Gastrocnemius medialis (tissue), 4 donors: ENCODE measurements around the gene TNIK. TPM values are rescaled to one million over a fixed set of nuclear protein-coding genes. Genes with fewer than 3 reads are reported as not detected.

ENCODE experiments used
- ATAC-seq, 2 donors: fragments of 150-250 bp; one replicate each; pipeline ENCODE4 v1.9.1; 2016
- DNase-seq, 2 donors: peaks; one replicate each; pipeline ENCODE4 v3.0.0-alpha.2; 2019
- H3K27ac ChIP-seq, 4 donors: fragments of 200-600 bp; sonication (generic); 1 replicate in 1 of 4; 2 replicates in 3 of 4; pipeline ENCODE4 v1.5.1; 2016 to 2018; ENCODE audit warnings: mild to moderate bottlenecking in 2 of 4, moderate library complexity in 1 of 4
- H3K27me3 ChIP-seq, 3 donors: fragments of 200-600 bp; sonication (generic) in 2 of 3; 1 replicate in 1 of 3; 2 replicates in 2 of 3; pipeline versions ENCODE4 v1.5.1 to v1.6.0; 2016 to 2019; ENCODE audit warnings: mild to moderate bottlenecking in 1 of 3, moderate library complexity in 1 of 3
- H3K36me3 ChIP-seq, 2 donors: fragments of 200-600 bp; sonication (generic) in 1 of 2; one replicate each; pipeline ENCODE4 v1.5.1; 2017 to 2018
- H3K4me1 ChIP-seq, 2 donors: fragments of 200-600 bp; sonication (generic) in 1 of 2; one replicate each; pipeline ENCODE4 v1.5.1; 2016 to 2017; ENCODE audit warnings: mild to moderate bottlenecking in 2 of 2
- H3K4me3 ChIP-seq, 4 donors: fragments of 200-600 bp; sonication (generic) in 3 of 4; 1 replicate in 1 of 4; 2 replicates in 3 of 4; pipeline ENCODE4 v1.5.1; 2016 to 2019; ENCODE audit warnings: mild to moderate bottlenecking in 2 of 4
- H3K9me3 ChIP-seq, 3 donors: fragments of 200-600 bp; sonication (generic) in 2 of 3; 1 replicate in 1 of 3; 2 replicates in 2 of 3; pipeline ENCODE4 v1.5.1; 2016 to 2019
- POLR2A ChIP-seq, 2 donors: fragments of 450-650 bp; IDR thresholded peaks; one replicate each; pipeline ENCODE4 v1.6.1; 2017; ENCODE audit warnings: antibody characterized with exemption in 2 of 2, mild to moderate bottlenecking in 2 of 2, moderate library complexity in 2 of 2
- in situ Hi-C, 4 donors: fragments of 200-750 bp; cut with MboI; loops; one replicate each; pipeline versions ENCODE4 v1.15.0 to v1.8.0; 2017; ENCODE audit warnings: low sequenced_read_pairs in 4 of 4
- intact Hi-C: fragments of 100-400 bp; cut with DNase I; formaldehyde crosslinking; loops from one replicate; pipeline ENCODE4 v1.15.1; 2023; ENCODE audit warnings: low total_unique reads
- total RNA-seq, 4 donors: library from RNA; depleted of rRNA; stranded (reverse); fragments of >200 nt; gene quantifications; one replicate each; pipeline versions ENCODE4 v1.1.0 to v1.2.3, GENCODE V29; 2016
- TF ChIP-seq, protein P1 (sequence below), 5 experiments: fragments of 450-650 bp in 3 of 5; fragments of 200-600 bp in 2 of 5; sonication (generic) in 2 of 5; IDR thresholded peaks in 4 of 5; conservative IDR thresholded peaks in 1 of 5; 1 replicate in 4 of 5; 2 replicates in 1 of 5; pipeline ENCODE4 v1.5.1; 2016 to 2019; ENCODE audit warnings: antibody characterized with exemption in 5 of 5, mild to moderate bottlenecking in 3 of 5, moderate library complexity in 3 of 5

The TNIK gene
- total RNA-seq, 4 donors from 2014 or later: 5.2 to 19.7 (median 10.6) TPM

- H3K27ac ChIP-seq: no peak overlapping the region
- H3K4me3 ChIP-seq: no peak overlapping the region
- DNase-seq (no peak), ATAC-seq (no peak)
- TF ChIP-seq, protein P1, sequence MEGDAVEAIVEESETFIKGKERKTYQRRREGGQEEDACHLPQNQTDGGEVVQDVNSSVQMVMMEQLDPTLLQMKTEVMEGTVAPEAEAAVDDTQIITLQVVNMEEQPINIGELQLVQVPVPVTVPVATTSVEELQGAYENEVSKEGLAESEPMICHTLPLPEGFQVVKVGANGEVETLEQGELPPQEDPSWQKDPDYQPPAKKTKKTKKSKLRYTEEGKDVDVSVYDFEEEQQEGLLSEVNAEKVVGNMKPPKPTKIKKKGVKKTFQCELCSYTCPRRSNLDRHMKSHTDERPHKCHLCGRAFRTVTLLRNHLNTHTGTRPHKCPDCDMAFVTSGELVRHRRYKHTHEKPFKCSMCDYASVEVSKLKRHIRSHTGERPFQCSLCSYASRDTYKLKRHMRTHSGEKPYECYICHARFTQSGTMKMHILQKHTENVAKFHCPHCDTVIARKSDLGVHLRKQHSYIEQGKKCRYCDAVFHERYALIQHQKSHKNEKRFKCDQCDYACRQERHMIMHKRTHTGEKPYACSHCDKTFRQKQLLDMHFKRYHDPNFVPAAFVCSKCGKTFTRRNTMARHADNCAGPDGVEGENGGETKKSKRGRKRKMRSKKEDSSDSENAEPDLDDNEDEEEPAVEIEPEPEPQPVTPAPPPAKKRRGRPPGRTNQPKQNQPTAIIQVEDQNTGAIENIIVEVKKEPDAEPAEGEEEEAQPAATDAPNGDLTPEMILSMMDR (IDR thresholded peaks at IDR 0.05 in 4 of 5, conservative IDR thresholded peaks at IDR 0.05 in 1 of 5): no peak
- TF ChIP-seq POLR2A (IDR thresholded peaks at IDR 0.05): no peak
- in situ Hi-C loops (no loop called here), intact Hi-C loops (no loop called here)
- peaks cover 0 to 5% of the 10 kb centered on the region in 2 donors for H3K36me3 ChIP-seq
- H3K27me3 ChIP-seq: no peaks in the 10 kb centered on the region
- no peaks in the 10 kb centered on the region for H3K9me3 ChIP-seq
- peaks cover 0 to 8% of the 10 kb centered on the region in 2 donors for H3K4me1 ChIP-seq
Observed at GRCh38 chr3:171092467-171092911, 367.7 kb downstream of the TNIK start.

- ATAC-seq (no peak), DNase-seq (no peak)
- Histone ChIP-seq H3K27ac (no peak overlapping the region), H3K27me3 (no peaks in the 10 kb centered on the region), H3K4me3 (no peak overlapping the region), H3K4me1 (peaks cover 0 to 6% of the 10 kb centered on the region in 2 donors), H3K36me3 (peaks cover 0 to 10% of the 10 kb centered on the region in 2 donors), H3K9me3 (no peaks in the 10 kb centered on the region)
- intact Hi-C loops (no loop called here), in situ Hi-C loops (no loop called here)
- TF ChIP-seq POLR2A (IDR thresholded peaks at IDR 0.05): no peak
- TF ChIP-seq, protein P1 (IDR thresholded peaks at IDR 0.05 in 4 of 5, conservative IDR thresholded peaks at IDR 0.05 in 1 of 5): no peak
Observed at GRCh38 chr3:171090321-171090720, 369.9 kb downstream of the TNIK start.

DNA sequence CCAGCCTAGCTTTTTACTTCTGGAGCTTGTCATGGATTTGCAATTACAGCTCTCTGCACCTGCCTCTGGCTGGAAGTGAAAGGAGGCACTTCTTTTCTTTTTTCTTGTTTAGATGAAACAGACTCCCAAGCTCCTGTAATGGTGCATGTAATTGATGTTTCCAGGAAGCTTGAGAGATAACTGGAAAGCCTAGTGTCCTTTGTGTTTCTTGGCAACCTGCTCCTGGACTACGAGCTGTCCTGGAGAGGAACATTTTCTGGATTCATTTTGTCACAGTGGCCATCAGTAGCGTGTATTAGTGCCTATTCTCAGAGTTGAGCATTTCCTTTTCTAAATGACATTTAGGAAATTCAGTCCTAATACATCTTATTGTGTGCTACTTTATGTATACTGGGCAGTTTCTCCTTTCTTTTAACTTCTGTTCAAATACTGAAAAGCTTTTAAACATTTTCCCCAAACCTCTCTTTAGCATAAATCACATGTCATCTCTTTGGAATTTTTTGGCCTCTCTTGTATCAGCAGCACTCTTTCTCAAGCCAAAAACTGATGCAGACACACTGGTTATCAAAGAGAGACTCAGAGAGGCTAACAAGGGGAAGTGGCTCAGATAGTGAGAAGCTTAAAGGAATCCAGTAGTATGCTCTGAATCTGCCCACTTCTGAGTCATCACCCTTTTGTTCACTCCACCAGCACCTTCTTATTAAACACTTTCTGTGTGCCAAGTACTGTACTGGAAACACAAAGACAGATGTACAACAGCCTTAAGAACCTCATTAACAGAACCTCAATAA is 371.0 kb downstream of the TNIK start:
- Histone ChIP-seq H3K27me3 (no peaks in the 10 kb centered on the region), H3K4me1 (peaks cover 0 to 6% of the 10 kb centered on the region in 2 donors), H3K9me3 (no peaks in the 10 kb centered on the region), H3K27ac (no peak overlapping the region), H3K36me3 (peaks cover 0 to 15% of the 10 kb centered on the region in 2 donors), H3K4me3 (no peak overlapping the region)
- no peak for ATAC-seq
- intact Hi-C loops: no loop called here
- DNase-seq: no peak
- TF ChIP-seq, protein P1 (IDR thresholded peaks at IDR 0.05 in 4 of 5, conservative IDR thresholded peaks at IDR 0.05 in 1 of 5): no peak
- no peak for TF ChIP-seq POLR2A (IDR thresholded peaks at IDR 0.05)
- in situ Hi-C loops: no loop called here

- peaks cover 0 to 6% of the 10 kb centered on the region in 2 donors for H3K4me1 ChIP-seq
- H3K27ac ChIP-seq: no peak overlapping the region
- no peak for TF ChIP-seq POLR2A (IDR thresholded peaks at IDR 0.05)
- TF ChIP-seq, protein P1 (IDR thresholded peaks at IDR 0.05 in 4 of 5, conservative IDR thresholded peaks at IDR 0.05 in 1 of 5): no peak
- intact Hi-C loops: no loop called here
- no peak overlapping the region for H3K4me3 ChIP-seq
- H3K36me3 ChIP-seq: peaks cover 0 to 21% of the 10 kb centered on the region in 2 donors
- no peaks in the 10 kb centered on the region for H3K27me3 ChIP-seq
- in situ Hi-C loops: no loop called here
- DNase-seq (no peak), ATAC-seq (no peak)
- no peaks in the 10 kb centered on the region for H3K9me3 ChIP-seq
Observed at GRCh38 chr3:171088496-171088895, 371.7 kb downstream of the TNIK start.
